ENCODE results near the gene PLA2G10. TPM values are rescaled to one million over a fixed set of nuclear protein-coding genes. Genes with fewer than 3 reads are reported as not detected.
"Not testable (repeated sequence)": the region's sequence is repeated elsewhere in the genome, so short reads cannot be mapped to it uniquely, and the experiment has no call there.

The PLA2G10 gene
- 1 to 10 TPM; 1.2 to 6.5 (median 2.9) TPM for total RNA-seq
- polyA plus RNA-seq = 1 to 10 TPM; 1.1 to 2.2 TPM

- intact Hi-C loops (cut with DNase I); H3K4me1 ChIP-seq; H3K36me3 ChIP-seq; FAIRE-seq; H3K9me3 ChIP-seq; H3K27me3 ChIP-seq; DNase-seq; H3K4me3 ChIP-seq; H3K27ac ChIP-seq: not testable (repeated sequence)
- peak; percentile 63 to 82 (median 69) for ATAC-seq
- no CpG with 5 or more reads among the region's 28 CpGs for WGBS, 2 donors
These were observed at the start of gene PLA2G10 for GRCh38 chr16:14694129-14694528. PLA2G10 (minus strand) TSS chr16:14694308; CDS start chr16:14694229, 79 bp downstream.

GRCh38 chr16:14742273-14743128 is 48.4 kb upstream of the PLA2G10 start, which contains the start of gene NPIPA2:
NPIPA2 (plus strand) TSS chr16:14742533; CDS start chr16:14748066, 5,533 bp downstream.
- ATAC-seq = peak; percentile 96 to 99 (median 98)
- FAIRE-seq; DNase-seq; intact Hi-C loops (cut with DNase I); H3K4me1 ChIP-seq; H3K4me3 ChIP-seq; H3K27me3 ChIP-seq; H3K27ac ChIP-seq; H3K36me3 ChIP-seq; H3K9me3 ChIP-seq: not testable (repeated sequence)
- WGBS, 2 donors = no CpG with 5 or more reads among the region's 73 CpGs

GRCh38 chr16:14741794-14742193 is 47.7 kb upstream of the PLA2G10 start:
- H3K9me3 ChIP-seq; DNase-seq; H3K27ac ChIP-seq; H3K4me3 ChIP-seq; FAIRE-seq; H3K4me1 ChIP-seq; ATAC-seq; H3K36me3 ChIP-seq; H3K27me3 ChIP-seq; intact Hi-C loops (cut with DNase I): not testable (repeated sequence)
- no CpG with 5 or more reads among the region's 11 CpGs for WGBS, 2 donors

- H3K4me1 ChIP-seq; FAIRE-seq; intact Hi-C loops (cut with DNase I); H3K36me3 ChIP-seq; H3K9me3 ChIP-seq; H3K4me3 ChIP-seq; H3K27ac ChIP-seq; DNase-seq; H3K27me3 ChIP-seq: not testable (repeated sequence)
- WGBS, 2 donors = 22% methylated on average over 1 of the region's 10 CpGs; no CpG with 5 or more reads in 1 of the 2 donors
- peak in 3 of 4 donors; percentile 54 to 61 (median 54) for ATAC-seq
These were observed 46.8 kb upstream of the PLA2G10 start for GRCh38 chr16:14740832-14741385.

- FAIRE-seq; H3K4me1 ChIP-seq; H3K27me3 ChIP-seq; H3K36me3 ChIP-seq; H3K27ac ChIP-seq; intact Hi-C loops (cut with DNase I); DNase-seq; H3K4me3 ChIP-seq; H3K9me3 ChIP-seq: not testable (repeated sequence)
- WGBS, 2 donors = no CpG with 5 or more reads among the region's 28 CpGs
- ATAC-seq = peak; percentile 54 to 80 (median 71)
These were observed 39.1 kb upstream of the PLA2G10 start for GRCh38 chr16:14733233-14733632.

DNA sequence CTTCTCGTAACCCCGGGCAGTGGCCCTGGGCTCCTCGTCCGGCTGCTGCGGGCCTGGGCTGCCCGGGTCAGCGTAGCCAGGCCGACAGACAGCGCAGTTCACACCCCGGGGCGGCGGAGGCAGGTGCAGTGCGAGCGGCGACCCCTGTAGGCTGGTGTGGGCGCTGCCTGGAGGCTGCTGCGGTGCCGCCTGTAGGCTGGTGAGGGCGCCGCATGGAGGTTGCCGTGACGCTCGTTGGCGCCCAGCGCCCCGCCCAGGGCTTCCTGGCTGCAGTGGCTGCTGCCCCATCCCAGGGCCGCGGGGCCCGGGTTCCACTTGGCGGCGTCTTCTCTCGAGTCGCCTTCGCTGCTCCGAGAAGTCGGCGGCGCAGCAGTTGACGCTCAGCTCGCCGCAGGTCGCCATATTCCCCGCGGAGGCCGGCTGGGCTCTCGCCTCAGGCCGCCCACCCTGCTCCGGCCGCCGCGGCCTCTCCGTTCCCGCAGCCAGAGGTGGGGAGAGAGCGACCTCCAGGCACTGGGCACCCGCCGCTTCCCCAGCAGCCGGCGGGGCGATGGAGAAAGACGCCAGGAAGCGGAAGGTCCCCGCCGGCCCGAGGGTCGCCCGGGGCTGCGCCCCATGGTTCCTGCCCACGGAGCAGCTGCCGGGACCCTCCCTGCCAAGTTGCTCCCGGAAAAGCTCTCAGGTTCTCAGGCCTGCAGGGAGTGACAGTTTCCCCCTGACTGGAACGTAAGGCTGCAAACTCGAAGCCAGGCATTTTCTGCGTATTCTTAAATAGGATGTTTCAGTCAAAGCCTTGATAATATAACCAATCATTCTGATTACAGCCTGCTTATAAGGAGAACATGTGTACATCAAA is 9.3 kb upstream of the PLA2G10 start, which contains the start of gene NPIPA3:
Gene NPIPA3 (plus strand): TSS at position 256 of the 856 bp plus-strand sequence. CDS start 5,533 bp downstream, outside the sequence.
- FAIRE-seq; DNase-seq; H3K4me3 ChIP-seq; intact Hi-C loops (cut with DNase I); H3K36me3 ChIP-seq; H3K27ac ChIP-seq; H3K27me3 ChIP-seq; H3K4me1 ChIP-seq; H3K9me3 ChIP-seq: not testable (repeated sequence)
- no CpG with 5 or more reads among the region's 73 CpGs for WGBS, 2 donors
- peak; percentile 96 to 100 (median 98) for ATAC-seq

GRCh38 chr16:14702672-14703071 is 8.6 kb upstream of the PLA2G10 start:
- ATAC-seq; H3K4me3 ChIP-seq; H3K36me3 ChIP-seq; H3K27me3 ChIP-seq; H3K27ac ChIP-seq; H3K4me1 ChIP-seq; FAIRE-seq; intact Hi-C loops (cut with DNase I); DNase-seq; H3K9me3 ChIP-seq: not testable (repeated sequence)
- no CpG with 5 or more reads among the region's 11 CpGs for WGBS, 2 donors

DNA sequence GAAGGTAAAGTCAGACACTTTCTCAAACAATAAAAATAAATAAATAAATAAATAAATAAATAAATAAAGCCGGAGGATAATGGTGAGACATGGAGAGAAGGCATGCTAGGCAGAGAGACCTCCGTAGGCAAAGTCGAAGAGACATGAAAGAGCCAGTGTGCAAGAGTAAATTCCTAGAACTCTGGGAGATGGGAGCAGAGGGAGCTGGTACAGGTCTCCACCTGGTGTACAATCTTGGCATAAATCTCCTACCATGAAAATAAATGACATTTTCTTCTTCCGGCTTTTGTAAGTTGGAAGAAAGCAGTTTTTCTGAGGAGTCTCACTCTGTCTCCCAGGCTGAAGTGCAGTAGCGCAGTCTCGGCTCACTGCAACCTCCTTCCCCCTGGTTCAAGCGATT is 7.8 kb upstream of the PLA2G10 start:
- H3K4me1 ChIP-seq; DNase-seq; H3K9me3 ChIP-seq; H3K4me3 ChIP-seq; H3K27ac ChIP-seq; intact Hi-C loops (cut with DNase I); FAIRE-seq; H3K27me3 ChIP-seq; H3K36me3 ChIP-seq: not testable (repeated sequence)
- peak; percentile 25 to 60 (median 50) for ATAC-seq
- 22 to 35% methylated on average over 2 of the region's 7 CpGs for WGBS, 2 donors

DNA sequence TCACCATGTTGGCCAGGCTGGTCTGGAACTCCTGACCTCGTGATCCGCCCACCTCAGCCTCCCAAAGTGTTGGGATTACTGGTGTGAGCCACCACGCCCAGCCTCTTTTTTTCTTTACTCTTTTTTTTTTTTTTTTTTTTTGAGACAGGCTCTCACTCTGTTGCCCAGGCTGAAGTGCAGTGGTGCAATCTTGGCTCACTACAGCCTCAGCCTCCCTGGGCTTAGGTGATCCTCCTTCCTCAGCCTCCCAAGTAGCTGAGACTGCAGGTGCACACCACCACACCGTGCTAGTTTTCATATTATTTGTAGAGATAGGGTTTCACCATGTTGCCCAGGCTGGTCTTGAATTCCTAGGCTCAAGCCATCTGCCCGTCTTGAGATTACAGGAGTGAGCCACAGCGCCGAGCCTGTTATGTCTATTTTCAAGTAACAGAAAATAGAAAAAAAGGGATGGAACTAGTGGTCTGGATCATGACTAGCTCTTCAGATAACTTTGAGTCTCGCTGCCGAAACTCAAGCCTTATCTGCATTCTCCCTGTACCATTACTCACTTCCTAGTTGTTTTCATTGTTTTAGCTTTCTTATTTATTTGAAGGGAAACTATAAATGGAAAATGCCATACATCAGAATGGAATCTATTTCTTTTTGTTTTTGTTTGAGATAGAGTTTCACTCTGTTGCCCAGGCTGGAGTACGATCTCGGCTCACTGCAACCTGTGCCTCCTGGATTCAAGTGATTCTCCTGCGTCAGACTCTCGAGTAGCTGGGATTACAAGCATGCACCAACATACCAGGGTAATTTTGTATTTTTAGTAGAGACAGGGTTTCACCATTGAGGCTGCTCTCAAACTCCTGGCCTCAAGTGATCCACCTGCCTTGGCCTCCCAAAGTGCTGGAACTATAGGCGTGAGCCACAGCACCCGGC is 8.0 kb downstream of the PLA2G10 start:
- FAIRE-seq; ATAC-seq; intact Hi-C loops (cut with DNase I); H3K4me1 ChIP-seq; H3K4me3 ChIP-seq; H3K27ac ChIP-seq; H3K36me3 ChIP-seq; H3K9me3 ChIP-seq; DNase-seq; H3K27me3 ChIP-seq: not testable (repeated sequence)
- 89% methylated on average over 15 of the region's 15 CpGs for WGBS, 2 donors

Measured in pancreas (tissue), 10 donors.